ENCODE data around the gene CNTN2.

DNA sequence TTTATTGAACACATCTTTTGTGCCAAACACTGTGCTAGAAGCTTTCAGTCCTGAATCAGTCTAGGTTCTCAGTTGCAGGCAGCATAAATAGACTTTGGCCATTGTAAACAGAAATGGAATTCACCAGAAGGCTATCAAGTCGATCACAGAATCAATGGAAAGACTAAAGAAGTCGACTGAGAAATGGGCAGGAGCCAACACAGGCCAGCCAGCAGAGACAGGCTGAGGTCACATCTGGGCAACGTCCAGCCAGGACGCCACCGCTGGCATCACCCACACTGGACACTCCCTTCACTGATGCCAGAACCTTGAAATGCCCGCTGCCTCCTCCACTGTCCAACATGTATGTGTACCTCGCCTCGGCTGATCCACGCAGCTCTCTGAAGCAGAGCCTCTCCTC, 5.5 kb upstream of the CNTN2 start:
- TF ChIP-seq, protein P1, sequence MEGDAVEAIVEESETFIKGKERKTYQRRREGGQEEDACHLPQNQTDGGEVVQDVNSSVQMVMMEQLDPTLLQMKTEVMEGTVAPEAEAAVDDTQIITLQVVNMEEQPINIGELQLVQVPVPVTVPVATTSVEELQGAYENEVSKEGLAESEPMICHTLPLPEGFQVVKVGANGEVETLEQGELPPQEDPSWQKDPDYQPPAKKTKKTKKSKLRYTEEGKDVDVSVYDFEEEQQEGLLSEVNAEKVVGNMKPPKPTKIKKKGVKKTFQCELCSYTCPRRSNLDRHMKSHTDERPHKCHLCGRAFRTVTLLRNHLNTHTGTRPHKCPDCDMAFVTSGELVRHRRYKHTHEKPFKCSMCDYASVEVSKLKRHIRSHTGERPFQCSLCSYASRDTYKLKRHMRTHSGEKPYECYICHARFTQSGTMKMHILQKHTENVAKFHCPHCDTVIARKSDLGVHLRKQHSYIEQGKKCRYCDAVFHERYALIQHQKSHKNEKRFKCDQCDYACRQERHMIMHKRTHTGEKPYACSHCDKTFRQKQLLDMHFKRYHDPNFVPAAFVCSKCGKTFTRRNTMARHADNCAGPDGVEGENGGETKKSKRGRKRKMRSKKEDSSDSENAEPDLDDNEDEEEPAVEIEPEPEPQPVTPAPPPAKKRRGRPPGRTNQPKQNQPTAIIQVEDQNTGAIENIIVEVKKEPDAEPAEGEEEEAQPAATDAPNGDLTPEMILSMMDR (IDR thresholded peaks at IDR 0.05) = no peak
- TF ChIP-seq POLR2A (IDR thresholded peaks at IDR 0.05) = no peak
